GM19193 (cell line): ENCODE results near the gene GP5.

Experiments used
- POLR2A ChIP-seq: IDR thresholded peaks from 4 replicates; pipeline ENCODE4 v1.6.1; 2011; ENCODE audit not compliant: insufficient read depth, insufficient read length; ENCODE audit errors: extremely low read depth

Gene GP5

DNA sequence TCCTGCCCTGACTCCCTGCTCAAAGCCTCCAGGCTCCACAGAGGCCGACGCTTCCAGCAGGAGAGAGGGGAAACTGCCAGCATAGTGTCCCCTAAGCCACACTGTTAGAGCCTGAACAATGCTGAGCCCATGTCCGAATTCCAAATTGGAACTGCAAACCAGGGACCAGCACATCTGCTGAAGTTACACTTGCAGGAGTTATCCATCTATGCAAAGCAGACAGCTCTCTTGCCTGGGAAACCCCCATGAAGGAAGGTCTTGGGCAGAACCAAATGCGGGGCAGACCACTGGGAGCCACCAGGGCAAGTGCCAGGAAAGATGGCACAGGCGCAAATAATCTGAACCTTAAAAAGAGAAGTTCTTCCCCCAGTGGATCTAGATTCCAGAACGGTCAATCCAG, 30.1 kb downstream of the GP5 start:
- TF ChIP-seq POLR2A: no peak

DNA sequence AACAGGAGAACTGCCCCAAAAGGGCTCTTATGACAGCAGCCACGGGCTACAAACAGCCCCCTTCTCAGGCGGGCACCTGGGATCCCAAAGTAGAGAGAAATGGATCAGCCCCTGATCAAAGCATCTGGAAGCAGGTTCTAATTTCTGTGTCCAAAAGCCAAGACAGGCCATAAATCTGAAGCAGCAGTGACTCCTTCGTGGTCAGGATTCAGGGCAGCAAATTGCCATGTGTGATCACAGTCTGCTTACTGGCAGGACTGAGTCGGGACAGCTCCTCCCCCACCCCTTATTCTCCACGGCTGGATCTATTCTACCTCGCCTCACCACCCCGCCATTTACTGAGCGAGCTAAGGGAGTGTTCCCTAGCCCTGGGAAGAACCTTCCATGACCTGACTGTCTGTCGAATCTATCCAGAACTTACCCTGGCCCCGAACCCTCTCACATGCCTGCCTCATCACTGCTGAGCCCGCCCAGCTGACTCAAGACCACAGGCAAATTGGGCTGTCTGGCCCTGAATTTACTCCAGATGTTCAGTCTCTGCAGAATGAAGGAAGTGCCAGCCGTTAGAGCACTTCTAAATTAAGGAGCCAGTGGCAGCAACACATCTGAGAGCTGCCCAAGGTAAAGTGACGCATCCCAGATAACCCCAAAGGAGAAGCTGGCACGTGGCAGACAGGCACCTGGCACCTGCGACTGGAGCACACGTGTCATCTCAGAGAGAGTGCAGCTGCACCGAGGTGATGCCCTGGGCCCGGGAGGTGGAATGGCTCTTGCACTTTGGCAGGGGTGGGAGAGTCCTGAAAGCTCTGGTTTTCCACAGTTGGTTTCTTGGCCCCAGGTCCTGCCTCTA, 30.8 kb downstream of the GP5 start:
- no peak for TF ChIP-seq POLR2A

DNA sequence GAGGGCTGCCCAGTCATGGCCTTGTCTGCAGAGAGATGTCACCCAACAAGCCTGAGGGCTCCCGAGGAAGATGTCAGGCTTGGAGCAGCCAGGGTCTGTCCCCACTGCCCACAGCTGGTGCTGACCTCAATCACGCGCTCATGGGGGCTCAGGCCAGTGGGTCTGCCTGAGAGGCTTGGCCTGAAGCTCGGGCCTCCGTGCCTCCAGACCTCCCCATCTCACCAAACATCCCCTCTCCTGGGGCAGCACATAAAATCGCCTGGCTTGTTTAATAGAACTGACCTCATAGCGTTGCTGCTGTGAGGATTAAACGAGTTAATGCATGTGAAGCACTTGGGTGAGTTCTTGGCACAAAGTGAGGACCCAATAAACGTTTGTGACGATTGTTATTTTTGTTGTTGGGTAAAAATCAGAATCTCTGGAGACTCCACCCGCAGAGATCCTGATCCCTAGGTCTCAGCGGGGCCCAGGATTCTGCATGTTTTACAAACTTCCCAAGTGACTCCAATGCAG, 33.0 kb downstream of the GP5 start:
- TF ChIP-seq POLR2A: no peak

DNA sequence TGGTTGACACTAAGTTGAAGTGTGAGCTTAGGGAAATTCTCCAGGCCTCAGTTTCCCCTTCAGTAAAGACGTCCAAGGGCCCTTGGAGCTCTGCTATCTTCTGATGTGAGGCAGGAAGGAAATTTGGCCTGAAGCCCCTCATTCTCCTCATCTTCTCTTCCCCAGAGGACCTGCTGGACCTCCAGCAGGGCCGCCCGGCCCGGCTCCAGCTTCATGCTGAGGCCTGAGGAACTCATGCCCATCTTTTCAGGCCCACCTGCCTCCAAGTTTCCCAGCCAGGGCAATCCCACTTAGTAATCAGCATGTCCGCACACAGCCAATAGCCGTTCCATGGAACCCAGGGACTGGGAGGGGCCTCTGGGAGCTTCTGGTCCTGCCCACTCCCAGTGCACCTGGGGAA, 33.5 kb downstream of the GP5 start:
- no peak for TF ChIP-seq POLR2A

GRCh38 chr3:194364652-194365434, 34.2 kb downstream of the GP5 start:
- TF ChIP-seq POLR2A: no peak

DNA sequence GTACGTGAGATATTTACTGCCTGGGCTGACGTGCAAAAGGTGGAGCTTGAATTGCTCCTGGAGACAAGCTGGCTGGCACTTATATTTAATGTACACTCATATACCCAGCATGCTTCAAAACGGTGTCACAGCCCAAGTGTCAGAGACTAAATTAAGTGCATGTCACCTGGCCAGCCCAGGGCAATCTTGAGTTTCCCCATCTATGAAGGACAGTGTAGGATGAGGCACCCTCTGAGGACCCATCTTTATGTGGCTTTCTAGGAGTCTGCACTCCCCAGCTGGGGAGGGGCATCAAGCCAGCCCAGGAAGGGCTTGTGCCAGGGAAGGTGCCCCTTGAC, 34.8 kb downstream of the GP5 start:
- no peak for TF ChIP-seq POLR2A

- no peak for TF ChIP-seq POLR2A
Observed at GRCh38 chr3:194360568-194360967, 38.5 kb downstream of the GP5 start.

GRCh38 chr3:194357681-194358080, 41.4 kb downstream of the GP5 start:
- no peak for TF ChIP-seq POLR2A

DNA sequence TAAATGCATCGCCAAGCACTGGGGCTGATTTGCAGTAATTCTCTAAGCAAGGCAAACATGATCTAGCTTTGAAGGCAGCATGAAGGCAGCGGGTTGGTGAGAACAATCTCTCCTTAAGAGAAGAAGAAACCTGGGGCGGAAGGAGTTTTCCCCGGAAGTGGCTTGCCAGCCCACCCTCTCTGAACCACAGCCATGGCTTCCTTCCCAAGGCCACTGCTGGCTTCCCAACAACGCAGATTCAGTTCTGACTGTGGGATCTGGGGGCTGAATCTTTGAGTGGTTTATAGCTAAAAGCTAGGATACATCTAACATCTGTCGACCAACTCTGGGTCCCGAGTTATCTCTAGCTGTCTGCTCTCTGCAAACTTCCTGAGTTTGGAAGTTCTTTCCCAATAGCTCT, 43.7 kb downstream of the GP5 start:
- TF ChIP-seq POLR2A: no peak

DNA sequence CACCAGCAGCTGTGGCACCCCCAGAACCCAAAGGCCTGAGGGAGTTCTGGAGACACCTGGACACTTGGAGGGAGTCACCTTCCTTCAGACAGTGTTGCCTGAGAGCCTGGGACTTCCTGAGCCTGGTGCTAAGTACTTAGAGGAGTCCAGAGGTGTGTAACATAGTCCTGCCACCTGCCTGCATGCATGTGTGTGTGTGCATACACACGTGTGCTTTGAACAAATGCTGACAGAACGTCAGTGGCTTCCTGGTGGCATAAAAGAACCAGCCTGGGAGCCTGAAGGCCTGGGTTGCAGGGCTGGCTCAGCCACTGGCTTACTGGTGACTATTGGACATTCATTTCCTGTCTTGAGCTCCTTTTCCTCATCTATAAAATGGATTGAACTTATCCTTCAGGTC, 44.8 kb downstream of the GP5 start:
- TF ChIP-seq POLR2A: no peak

DNA sequence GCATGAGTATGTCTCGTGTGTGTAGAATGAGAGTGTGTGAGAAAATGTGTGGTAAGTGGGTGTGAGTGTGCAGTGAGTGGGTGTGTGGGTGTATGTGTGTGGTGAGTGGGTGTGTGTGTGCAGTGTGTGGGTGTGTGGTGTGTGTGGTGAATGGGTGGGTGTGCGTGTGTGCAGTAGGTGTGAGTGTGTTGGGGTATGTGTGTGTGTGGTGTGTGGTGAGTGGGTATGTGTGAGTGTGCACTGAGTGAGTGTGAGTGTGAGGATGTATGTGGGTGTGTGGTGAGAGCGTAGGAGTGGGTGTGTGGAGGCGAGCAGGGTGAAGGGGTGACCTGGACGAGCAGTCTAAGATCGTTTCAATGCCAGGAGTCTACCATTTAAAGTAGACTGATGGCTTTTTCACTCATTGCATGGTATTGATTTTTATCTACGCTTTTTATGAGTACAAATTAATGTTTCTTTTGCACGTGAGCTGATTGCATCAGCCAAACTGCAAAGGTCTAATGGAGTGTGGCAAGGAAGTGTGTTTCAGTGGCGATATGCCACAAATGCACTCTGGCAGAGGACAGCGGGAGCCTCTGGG, 46.3 kb downstream of the GP5 start:
- no peak for TF ChIP-seq POLR2A

- TF ChIP-seq POLR2A: no peak
Observed at GRCh38 chr3:194351952-194352536, 47.0 kb downstream of the GP5 start.

GRCh38 chr3:194351080-194351672, 47.9 kb downstream of the GP5 start, which contains the start of gene CPN2:
Gene CPN2, minus strand, starts transcription at chr3:194351328. Its CDS starts 8,626 bp downstream, at chr3:194342702.
- TF ChIP-seq POLR2A: no peak

GRCh38 chr3:194350726-194351071, 48.4 kb downstream of the GP5 start:
- TF ChIP-seq POLR2A: no peak

GRCh38 chr3:194348354-194348753, 50.7 kb downstream of the GP5 start:
- TF ChIP-seq POLR2A: no peak
